ENCODE results near the gene PTRHD1. TPM values are rescaled to one million over a fixed set of nuclear protein-coding genes. Genes with fewer than 3 reads are reported as not detected.
A peak's percentile ranks its signal among the peaks of the same experiment; 100 is the strongest.

The PTRHD1 gene
- total RNA-seq, 1 experiment from 2014 or later = 39.2 TPM

GRCh38 chr2:24826773-24827145, 33.6 kb upstream of the PTRHD1 start:
- POLR2A ChIA-PET = no interaction called here
- peaks cover 39% of the 10 kb centered on the region for H3K36me3 Mint-ChIP-seq
- peaks cover 37% of the 10 kb centered on the region for H3K4me1 Mint-ChIP-seq
- TF ChIP-seq ELF4 (CRISPR knock-in tag; IDR thresholded peaks at IDR 0.05; ENCODE audit: low read depth) = no peak
- TF ChIP-seq ZNF532 (CRISPR knock-in tag; IDR thresholded peaks at IDR 0.05; ENCODE audit: borderline replicate concordance) = no peak
- no peak for TF ChIP-seq CREB1 (CRISPR knock-in tag; IDR thresholded peaks at IDR 0.05)
- no peak for TF ChIP-seq CBFB (CRISPR knock-in tag; IDR thresholded peaks at IDR 0.05; ENCODE audit: low read depth)
- no peak for TF ChIP-seq TEAD1 (CRISPR knock-in tag; IDR thresholded peaks at IDR 0.05)
- H3K27ac Mint-ChIP-seq = no peak overlapping the region
- CTCF ChIA-PET = interaction anchor here (0.9 to 3.2 kb wide), 15 partner anchors 12 to 742 kb away, joined by 3 to 42 read pairs (median 6); partner anchors contain the start of genes CENPO, PTRHD1 and TP53I3
- DNase-seq (ENCODE audit: low spot score) = no peak
- no peak overlapping the region for H3K4me3 Mint-ChIP-seq
- no peaks in the 10 kb centered on the region; the same call in 1 of the 2 replicates for H3K27me3 Mint-ChIP-seq (ENCODE audit: low read depth)
- H3K9me3 Mint-ChIP-seq = peaks cover 11% of the 10 kb centered on the region; the same call in 1 of the 2 replicates
- no peak for ATAC-seq

GRCh38 chr2:24825883-24826772, 32.9 kb upstream of the PTRHD1 start:
- ATAC-seq = no peak
- Mint-ChIP-seq H3K4me3 (no peak overlapping the region), H3K27me3 (ENCODE audit: low read depth) (no peaks in the 10 kb centered on the region; the same call in 1 of the 2 replicates), H3K36me3 (peaks cover 41% of the 10 kb centered on the region), H3K27ac (no peak overlapping the region), H3K9me3 (peaks cover 11% of the 10 kb centered on the region; the same call in 1 of the 2 replicates), H3K4me1 (peaks cover 43% of the 10 kb centered on the region)
- DNase-seq (ENCODE audit: low spot score) = peak; percentile 24
- POLR2A ChIA-PET = no interaction called here
- CTCF ChIA-PET = interaction anchor here (0.5 to 3.2 kb wide), 13 partner anchors 12 to 742 kb away, joined by 3 to 42 read pairs (median 4); partner anchors contain the start of genes CENPO, PTRHD1 and TP53I3
- no peak for TF ChIP-seq PREB (CRISPR knock-in tag; IDR thresholded peaks at IDR 0.05; ENCODE audit: borderline replicate concordance)
- TF ChIP-seq AFF4 (CRISPR knock-in tag; IDR thresholded peaks at IDR 0.05; ENCODE audit: borderline replicate concordance) = no peak
- TF ChIP-seq RELA (CRISPR knock-in tag; IDR thresholded peaks at IDR 0.05; ENCODE audit: borderline replicate concordance) = no peak
- no peak for TF ChIP-seq EMX1 (CRISPR knock-in tag; IDR thresholded peaks at IDR 0.05)
- TF ChIP-seq ZNF263 (CRISPR knock-in tag; IDR thresholded peaks at IDR 0.05; ENCODE audit: low read depth) = no peak
- no peak for TF ChIP-seq GRHL2 (CRISPR knock-in tag; IDR thresholded peaks at IDR 0.05; ENCODE audit: insufficient replicate concordance, severe bottlenecking)
- no peak for TF ChIP-seq GTF2I (CRISPR knock-in tag; conservative IDR thresholded peaks at IDR 0.05)
- TF ChIP-seq NR3C1 (CRISPR knock-in tag; conservative IDR thresholded peaks at IDR 0.05; ENCODE audit: low read depth) = no peak
- TF ChIP-seq ZMAT4 (CRISPR knock-in tag; IDR thresholded peaks at IDR 0.05) = no peak
- TF ChIP-seq NFATC4 (CRISPR knock-in tag; IDR thresholded peaks at IDR 0.05) = no peak
- no peak for TF ChIP-seq ARID4B (CRISPR knock-in tag; IDR thresholded peaks at IDR 0.05; ENCODE audit: borderline replicate concordance)
- no peak for TF ChIP-seq SMAD4 (CRISPR knock-in tag; IDR thresholded peaks at IDR 0.05)
- no peak for TF ChIP-seq FOXP1 (CRISPR knock-in tag; IDR thresholded peaks at IDR 0.05; ENCODE audit: borderline replicate concordance)
- TF ChIP-seq NR2C2 (CRISPR knock-in tag; IDR thresholded peaks at IDR 0.05) = no peak
